Stimulated activated CD8-positive, alpha-beta memory T cell treated with anti-CD3 and anti-CD28 coated beads, Interleukin-7, amount 100 ng/mL, for 4 hours (primary cell): ENCODE data around the gene MED13L.
"Not testable (repeated sequence)": the region's sequence is repeated elsewhere in the genome, so short reads cannot be mapped to it uniquely, and the experiment has no call there.

Experiments
- DNase-seq, 2 donors: peaks; one replicate each; pipeline ENCODE4 v3.0.0-alpha.2; 2020; ENCODE audit warnings: low read depth in 2 of 2

The MED13L gene

DNA sequence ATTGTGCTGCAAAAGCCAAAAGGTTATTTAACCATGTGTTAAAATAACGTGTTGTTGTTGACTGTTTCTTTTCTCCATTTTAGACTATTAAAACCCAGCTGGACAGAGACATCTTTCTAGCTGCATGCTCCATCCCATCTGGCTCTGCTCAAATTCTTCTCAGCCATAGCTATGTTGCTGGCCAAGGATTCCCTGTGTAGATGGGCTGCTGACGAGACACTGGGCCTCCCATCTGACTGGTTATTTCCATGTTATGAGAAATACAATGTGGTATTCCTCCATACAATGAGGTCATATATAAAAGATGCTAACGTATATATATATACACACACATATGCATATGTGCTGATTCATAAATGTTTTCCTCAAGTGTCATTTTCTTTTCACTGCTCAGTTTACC is 30.1 kb downstream of the MED13L start:
- no peak for DNase-seq

GRCh38 chr12:116246490-116247179 is 30.9 kb downstream of the MED13L start:
- DNase-seq = no peak

GRCh38 chr12:116245189-116245588 is 32.3 kb downstream of the MED13L start:
- DNase-seq = no peak

DNA sequence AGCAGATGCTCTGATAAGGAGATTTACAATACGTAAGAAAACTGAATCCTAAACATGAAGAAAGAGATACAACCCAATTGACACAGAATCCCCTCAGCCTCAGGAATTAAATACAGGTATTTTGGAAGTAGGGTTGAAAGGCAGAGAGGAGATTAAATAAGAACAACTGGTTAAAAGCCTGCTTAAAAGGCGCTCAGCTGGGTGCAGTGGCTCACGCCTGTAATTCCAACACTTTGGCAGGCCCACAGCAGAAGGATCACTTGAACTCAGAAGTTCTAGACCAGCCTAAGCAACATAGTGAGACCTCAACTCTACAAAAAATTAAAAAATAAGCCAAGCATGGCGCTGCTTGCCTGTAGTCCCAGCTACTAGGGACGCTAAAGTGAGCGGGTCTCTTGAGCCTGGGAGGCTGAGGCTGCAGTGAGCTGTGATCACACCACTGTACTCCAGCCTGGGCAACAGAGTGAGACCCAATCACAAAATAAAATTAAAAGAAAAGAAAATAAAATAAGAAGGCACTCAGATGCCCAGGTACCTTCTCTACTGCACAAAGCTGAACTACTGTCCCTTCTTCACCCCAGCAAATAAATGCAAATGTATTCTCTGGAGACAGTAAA is 32.9 kb downstream of the MED13L start:
- DNase-seq = no peak

DNA sequence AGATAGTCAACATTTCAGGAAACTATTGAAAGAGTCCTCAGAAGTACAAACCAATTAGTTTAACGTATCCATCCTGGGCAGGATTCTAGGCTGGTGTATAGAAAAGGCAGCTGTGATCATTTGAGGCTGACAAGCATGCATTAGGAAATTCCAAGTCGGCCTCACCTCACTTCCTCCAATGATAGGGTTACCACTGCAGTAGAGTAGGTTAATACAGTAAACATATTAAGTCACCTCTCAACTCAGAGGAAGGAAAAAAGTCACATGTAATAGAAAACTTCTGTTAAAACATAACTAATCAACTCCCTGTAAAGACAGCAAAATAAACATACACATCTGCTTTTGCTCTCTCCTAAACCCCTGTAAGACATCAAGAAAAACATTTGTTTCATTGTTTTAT is 33.5 kb downstream of the MED13L start:
- peak in 1 of 2 donors; percentile 3 for DNase-seq

DNA sequence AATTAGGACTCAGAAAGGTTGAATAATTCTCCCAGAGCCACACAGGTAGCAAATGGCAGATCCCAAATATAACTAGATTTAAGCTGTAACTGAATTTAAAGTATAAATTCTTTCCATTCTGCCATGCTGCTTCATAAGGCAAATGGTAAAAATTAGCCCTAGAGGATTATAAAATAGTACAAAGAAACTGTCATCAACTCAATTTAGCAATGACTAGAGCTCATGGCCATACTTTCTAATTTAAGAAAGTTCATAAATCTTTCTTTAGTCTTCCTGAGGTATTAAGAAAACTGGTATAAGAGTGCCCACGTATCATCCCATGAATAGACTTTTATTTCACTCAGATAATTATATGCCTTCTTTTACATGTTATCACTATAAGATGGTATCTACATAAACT is 34.8 kb downstream of the MED13L start:
- DNase-seq = no peak

DNA sequence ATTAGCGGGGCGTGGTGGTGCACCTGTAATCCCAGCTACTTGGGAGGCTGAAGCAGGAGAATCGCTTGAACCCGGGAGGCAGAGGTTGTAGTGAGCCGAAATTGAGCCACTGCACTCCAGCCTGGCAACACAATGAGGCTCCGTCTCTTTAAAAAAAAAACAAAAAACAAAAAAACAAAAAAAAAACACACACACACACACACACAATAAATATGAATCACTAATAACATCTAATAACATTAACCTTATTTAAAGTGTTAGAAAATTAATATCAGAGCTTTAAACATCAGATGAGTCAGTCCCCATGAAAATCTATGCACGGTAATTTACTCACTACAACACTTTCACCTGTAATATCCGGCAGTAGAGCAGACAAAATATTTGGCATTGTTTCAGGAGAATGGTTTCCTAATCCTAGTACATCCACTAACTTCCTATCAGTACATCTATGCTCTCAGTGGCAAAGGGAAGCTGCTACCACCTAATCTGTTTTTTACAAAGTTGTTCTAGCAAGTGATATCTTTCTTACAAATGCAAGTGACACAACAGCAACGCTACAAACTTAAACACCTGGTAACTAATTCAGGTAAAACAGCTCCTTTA is 36.2 kb downstream of the MED13L start:
- DNase-seq = no peak

GRCh38 chr12:116238570-116239119 is 38.8 kb downstream of the MED13L start:
- not testable (repeated sequence) for DNase-seq

- DNase-seq = no peak
These were observed 39.3 kb downstream of the MED13L start for GRCh38 chr12:116238149-116238548.

DNA sequence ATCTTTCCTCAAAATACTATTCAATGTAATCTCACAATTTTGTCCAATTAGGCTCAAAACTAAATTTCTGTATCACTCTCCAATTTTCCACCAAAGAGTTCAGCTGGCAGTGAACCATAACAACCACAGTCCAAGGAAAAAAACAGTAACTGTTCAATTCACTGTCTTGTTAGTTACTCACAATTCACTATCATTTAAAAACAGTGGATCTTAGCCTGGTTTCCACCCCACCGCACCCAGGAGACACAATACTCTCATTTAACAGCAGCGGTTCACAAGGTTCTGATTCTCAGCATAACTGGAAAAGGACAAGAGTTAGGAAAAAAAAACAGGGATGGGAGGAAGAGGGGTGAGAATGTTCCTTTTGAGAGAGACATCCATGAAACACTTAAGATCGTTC is 40.5 kb downstream of the MED13L start:
- no peak for DNase-seq

GRCh38 chr12:116236148-116236731 is 41.3 kb downstream of the MED13L start:
- peak; percentile 32 to 44 for DNase-seq

- DNase-seq = not testable (repeated sequence)
These were observed 43.3 kb downstream of the MED13L start for GRCh38 chr12:116234148-116234547.

DNA sequence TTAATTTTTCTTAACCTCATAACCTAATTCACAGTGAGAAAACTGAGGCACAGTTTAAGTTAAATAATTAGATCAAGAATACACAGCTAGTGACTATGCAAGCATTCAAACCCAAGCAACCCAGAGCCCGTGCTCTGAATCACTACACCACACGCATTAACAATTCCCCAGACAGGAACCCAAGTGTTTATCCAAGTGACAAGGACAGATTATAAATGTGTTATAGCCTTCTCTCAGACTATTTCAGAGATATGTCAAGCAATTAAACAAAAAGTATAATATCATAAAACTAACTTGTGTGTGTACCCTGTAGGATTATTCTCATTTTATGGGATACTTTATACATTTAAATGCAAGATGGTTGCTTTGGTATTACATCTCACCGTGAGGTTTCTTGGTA is 43.8 kb downstream of the MED13L start:
- DNase-seq = no peak

GRCh38 chr12:116227811-116228210 is 49.7 kb downstream of the MED13L start:
- no peak for DNase-seq

- no peak for DNase-seq
These were observed 51.5 kb downstream of the MED13L start for GRCh38 chr12:116226026-116226425.

DNA sequence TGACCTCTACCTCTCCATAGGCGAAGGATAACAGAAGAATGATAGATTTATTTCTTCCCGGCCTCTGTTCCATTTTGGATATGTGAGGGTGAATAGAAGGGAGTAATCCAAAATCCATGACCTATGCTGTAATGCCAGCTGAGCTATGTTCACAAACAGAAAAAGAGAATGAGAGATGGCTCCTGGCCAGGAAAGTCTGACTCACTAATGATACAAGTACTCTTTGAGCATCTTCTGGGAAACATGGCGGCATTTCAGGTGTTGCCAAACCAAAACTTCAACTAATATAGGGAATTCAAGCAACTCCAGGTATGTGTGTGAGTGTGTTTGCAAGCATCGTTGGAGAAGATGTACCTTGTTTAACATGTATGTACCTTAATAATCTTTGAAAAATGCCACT is 55.1 kb downstream of the MED13L start:
- peak; percentile 3 to 15 for DNase-seq

- DNase-seq = no peak
These were observed 56.7 kb downstream of the MED13L start for GRCh38 chr12:116220756-116221155.

DNA sequence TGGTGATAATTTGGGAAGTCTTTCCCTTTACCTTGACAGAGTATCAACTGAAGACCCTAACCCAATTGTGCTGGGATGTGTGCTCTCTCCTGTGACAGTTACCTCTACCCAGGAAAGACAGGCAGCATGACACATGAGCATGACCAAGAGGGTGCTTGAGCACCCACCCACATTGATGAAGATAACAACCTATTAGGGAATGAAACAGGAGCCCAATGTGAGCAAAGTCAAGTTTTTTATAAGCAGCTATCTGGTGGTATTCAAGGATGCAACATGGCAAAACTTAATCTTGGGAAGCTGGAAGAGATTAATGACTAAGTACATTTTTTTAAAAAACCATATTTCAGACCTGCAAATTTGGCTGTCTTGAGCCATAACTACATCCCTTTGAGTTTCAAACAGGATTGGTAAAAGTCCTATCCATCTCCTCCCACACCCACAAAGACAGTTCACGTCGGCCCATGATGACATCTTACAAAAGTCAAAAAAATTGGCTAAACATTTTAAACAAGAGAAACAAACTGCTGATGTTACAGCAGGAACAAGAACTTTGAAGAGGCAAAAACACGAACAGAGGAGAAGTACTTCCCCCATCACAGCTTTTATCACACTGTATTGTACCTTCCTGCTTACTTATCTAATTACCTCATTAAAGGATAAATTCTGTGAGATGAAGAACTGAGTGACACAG is 60.3 kb downstream of the MED13L start:
- DNase-seq = no peak

- DNase-seq = no peak
These were observed 61.3 kb downstream of the MED13L start for GRCh38 chr12:116216022-116216756.

DNA sequence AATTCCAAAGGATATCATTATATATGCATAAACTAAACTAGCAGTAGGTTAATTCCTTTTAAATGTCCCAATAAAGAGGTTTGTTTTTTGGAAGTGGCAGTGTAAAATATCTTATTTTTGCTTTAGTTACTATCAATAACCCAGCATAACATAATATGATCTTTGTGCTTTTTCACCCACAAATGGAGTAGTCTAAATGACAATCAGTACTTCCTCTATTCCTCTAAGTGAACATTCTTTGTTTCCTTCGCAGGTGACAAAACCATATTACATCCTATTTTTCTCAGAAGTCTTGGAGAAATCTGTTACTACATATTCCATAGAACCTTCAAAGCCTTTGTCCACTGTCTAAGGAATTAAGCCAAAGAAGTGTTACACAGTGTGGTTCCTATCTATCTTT is 62.5 kb downstream of the MED13L start:
- no peak for DNase-seq

- DNase-seq = no peak
These were observed 63.5 kb downstream of the MED13L start for GRCh38 chr12:116213885-116214527.
